ENCODE results near the gene DROSHA. TPM values are rescaled to one million over a fixed set of nuclear protein-coding genes. Genes with fewer than 3 reads are reported as not detected.
"Not testable (repeated sequence)": the region's sequence is repeated elsewhere in the genome, so short reads cannot be mapped to it uniquely, and the experiment has no call there.

Gene DROSHA
- total RNA-seq, 1 experiment from 2014 or later = 57.7 TPM

DNA sequence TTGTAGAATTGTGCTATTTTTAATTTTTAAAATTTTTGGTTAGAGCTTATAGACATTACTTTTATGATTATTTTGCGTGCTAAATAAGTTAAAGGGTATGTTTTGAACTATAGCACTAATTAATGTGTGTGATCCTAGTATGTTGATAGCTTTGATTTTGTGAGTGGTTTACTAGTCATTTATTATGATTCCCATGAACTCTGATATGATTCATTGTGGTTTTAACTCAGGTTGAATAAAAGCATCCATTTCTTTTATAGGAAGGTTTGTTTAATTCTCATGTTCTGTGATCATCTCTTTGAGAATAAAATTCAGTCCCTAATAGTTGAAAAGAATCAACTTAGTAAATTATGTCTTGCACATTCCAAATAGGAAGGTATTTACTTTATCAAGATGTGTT, 22.7 kb upstream of the DROSHA start:
- H3K27me3 Mint-ChIP-seq (ENCODE audit: insufficient read depth, unreplicated experiment) = no peaks in the 10 kb centered on the region
- H3K9me3 Mint-ChIP-seq (ENCODE audit: unreplicated experiment) = no peaks in the 10 kb centered on the region
- BruUV-seq (replicated peaks) = no TSS peak
- no peak overlapping the region for H3K4me3 Mint-ChIP-seq (ENCODE audit: unreplicated experiment)
- POLR2A ChIA-PET = no interaction called here
- TF ChIP-seq, protein P1, sequence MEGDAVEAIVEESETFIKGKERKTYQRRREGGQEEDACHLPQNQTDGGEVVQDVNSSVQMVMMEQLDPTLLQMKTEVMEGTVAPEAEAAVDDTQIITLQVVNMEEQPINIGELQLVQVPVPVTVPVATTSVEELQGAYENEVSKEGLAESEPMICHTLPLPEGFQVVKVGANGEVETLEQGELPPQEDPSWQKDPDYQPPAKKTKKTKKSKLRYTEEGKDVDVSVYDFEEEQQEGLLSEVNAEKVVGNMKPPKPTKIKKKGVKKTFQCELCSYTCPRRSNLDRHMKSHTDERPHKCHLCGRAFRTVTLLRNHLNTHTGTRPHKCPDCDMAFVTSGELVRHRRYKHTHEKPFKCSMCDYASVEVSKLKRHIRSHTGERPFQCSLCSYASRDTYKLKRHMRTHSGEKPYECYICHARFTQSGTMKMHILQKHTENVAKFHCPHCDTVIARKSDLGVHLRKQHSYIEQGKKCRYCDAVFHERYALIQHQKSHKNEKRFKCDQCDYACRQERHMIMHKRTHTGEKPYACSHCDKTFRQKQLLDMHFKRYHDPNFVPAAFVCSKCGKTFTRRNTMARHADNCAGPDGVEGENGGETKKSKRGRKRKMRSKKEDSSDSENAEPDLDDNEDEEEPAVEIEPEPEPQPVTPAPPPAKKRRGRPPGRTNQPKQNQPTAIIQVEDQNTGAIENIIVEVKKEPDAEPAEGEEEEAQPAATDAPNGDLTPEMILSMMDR (IDR thresholded peaks at IDR 0.05; ENCODE audit: unreplicated experiment) = no peak
- H3K27ac Mint-ChIP-seq (ENCODE audit: low read depth, unreplicated experiment) = no peak overlapping the region
- intact Hi-C loops (cut with micrococcal nuclease) = no loop called here
- CTCF ChIA-PET = interaction anchor here (1.2 kb wide), 1 partner anchor 16 kb away, joined by 3 read pairs; no protein-coding TSS in a partner anchor
- no peaks in the 10 kb centered on the region for H3K4me1 Mint-ChIP-seq (ENCODE audit: insufficient read depth, unreplicated experiment)
- no peak for DNase-seq (ENCODE audit: unreplicated experiment)
- peaks cover 56% of the 10 kb centered on the region for H3K36me3 Mint-ChIP-seq (ENCODE audit: insufficient read depth, unreplicated experiment)

DNA sequence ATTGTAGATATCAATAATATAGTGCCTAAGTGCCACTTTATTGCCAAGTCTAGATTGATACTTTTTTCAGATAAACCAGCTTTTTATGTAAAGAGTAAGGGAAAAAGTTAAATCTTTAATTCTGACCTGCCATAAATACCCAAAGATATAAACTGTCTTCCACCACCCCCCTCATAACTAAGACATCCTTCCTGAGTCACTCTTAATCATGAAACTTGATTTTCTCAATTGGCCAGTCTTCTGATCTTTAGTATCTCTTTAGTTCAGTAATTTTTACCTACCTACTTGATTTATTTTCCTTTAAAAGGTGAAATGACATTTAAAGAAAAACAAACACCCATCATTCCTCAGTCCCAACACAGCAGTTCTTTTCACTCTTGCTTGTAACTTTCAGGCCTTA, 22.0 kb upstream of the DROSHA start:
- TF ChIP-seq, protein P1 (IDR thresholded peaks at IDR 0.05; ENCODE audit: unreplicated experiment) = no peak

DNA sequence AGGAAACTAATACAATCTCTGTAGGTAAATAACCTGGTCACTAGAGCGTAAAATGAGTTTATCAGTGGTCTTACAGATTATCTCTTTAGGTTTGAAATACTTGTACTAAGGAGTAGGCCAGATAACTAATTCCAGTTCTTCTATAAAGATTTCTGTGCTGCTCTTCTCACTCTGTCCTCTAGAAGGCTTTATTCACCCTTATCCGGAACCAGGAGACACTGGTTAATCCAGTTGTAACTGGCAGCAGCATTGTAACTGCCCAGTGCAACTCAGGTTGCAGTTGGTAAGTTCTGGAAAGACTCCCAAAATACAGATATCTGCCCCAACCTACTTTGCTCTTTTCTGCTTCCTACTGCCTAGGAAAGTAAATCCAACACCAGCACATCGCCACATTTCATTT, 20.0 kb upstream of the DROSHA start:
- no peak for DNase-seq (ENCODE audit: unreplicated experiment)

More for the DNA sequence above, 22.0 kb upstream of the DROSHA start:
- Mint-ChIP-seq H3K36me3 (ENCODE audit: insufficient read depth, unreplicated experiment) (peaks cover 63% of the 10 kb centered on the region), H3K9me3 (ENCODE audit: unreplicated experiment) (no peaks in the 10 kb centered on the region), H3K4me3 (ENCODE audit: unreplicated experiment) (no peak overlapping the region), H3K27ac (ENCODE audit: low read depth, unreplicated experiment) (no peak overlapping the region), H3K4me1 (ENCODE audit: insufficient read depth, unreplicated experiment) (no peaks in the 10 kb centered on the region), H3K27me3 (ENCODE audit: insufficient read depth, unreplicated experiment) (no peaks in the 10 kb centered on the region)
- ChIA-PET CTCF (interaction anchor here (0.6 to 1.2 kb wide), 2 partner anchors 17 to 774 kb away, joined by 3 read pairs; no protein-coding TSS in a partner anchor), POLR2A (no interaction called here)
- intact Hi-C loops (cut with micrococcal nuclease) = no loop called here
- BruUV-seq (replicated peaks) = no TSS peak
- no peak for DNase-seq (ENCODE audit: unreplicated experiment)

DNA sequence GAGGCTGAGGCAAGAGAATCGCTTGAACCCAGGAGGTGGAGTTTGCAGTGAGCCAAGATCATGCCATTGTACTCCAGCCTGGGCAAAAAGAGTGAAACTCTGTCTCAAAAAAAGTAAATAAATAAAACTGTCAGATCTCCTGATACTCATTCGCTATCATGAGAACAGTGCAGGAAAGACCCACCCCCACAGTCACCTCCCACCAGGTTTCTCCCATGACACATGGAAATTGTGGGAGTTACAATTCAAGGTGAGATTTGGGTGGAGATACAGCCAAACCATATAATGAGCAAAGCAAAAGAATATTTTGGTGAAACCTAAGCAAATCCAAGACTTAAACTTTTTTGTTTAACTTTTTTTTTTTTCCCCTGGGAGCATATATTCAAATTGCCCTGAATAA, 17.2 kb upstream of the DROSHA start:
- H3K36me3 Mint-ChIP-seq (ENCODE audit: insufficient read depth, unreplicated experiment) = peaks cover 86% of the 10 kb centered on the region
- H3K4me3 Mint-ChIP-seq (ENCODE audit: unreplicated experiment); BruUV-seq (replicated peaks); intact Hi-C loops (cut with micrococcal nuclease); POLR2A ChIA-PET; CTCF ChIA-PET; DNase-seq (ENCODE audit: unreplicated experiment); H3K4me1 Mint-ChIP-seq (ENCODE audit: insufficient read depth, unreplicated experiment); H3K9me3 Mint-ChIP-seq (ENCODE audit: unreplicated experiment); H3K27me3 Mint-ChIP-seq (ENCODE audit: insufficient read depth, unreplicated experiment); H3K27ac Mint-ChIP-seq (ENCODE audit: low read depth, unreplicated experiment): not testable (repeated sequence)

More for the DNA sequence above, 20.0 kb upstream of the DROSHA start:
- no peak overlapping the region for H3K4me3 Mint-ChIP-seq (ENCODE audit: unreplicated experiment)
- no TSS peak for BruUV-seq (replicated peaks)
- no peaks in the 10 kb centered on the region for H3K9me3 Mint-ChIP-seq (ENCODE audit: unreplicated experiment)
- no peak overlapping the region for H3K27ac Mint-ChIP-seq (ENCODE audit: low read depth, unreplicated experiment)
- TF ChIP-seq, protein P1 (IDR thresholded peaks at IDR 0.05; ENCODE audit: unreplicated experiment) = no peak
- no peaks in the 10 kb centered on the region for H3K4me1 Mint-ChIP-seq (ENCODE audit: insufficient read depth, unreplicated experiment)
- CTCF ChIA-PET = interaction anchor here (0.6 kb wide), 2 partner anchors 32 to 87 kb away, joined by 3 to 7 read pairs; no protein-coding TSS in a partner anchor
- H3K36me3 Mint-ChIP-seq (ENCODE audit: insufficient read depth, unreplicated experiment) = peaks cover 81% of the 10 kb centered on the region
- intact Hi-C loops (cut with micrococcal nuclease) = no loop called here
- H3K27me3 Mint-ChIP-seq (ENCODE audit: insufficient read depth, unreplicated experiment) = no peaks in the 10 kb centered on the region
- POLR2A ChIA-PET = interaction anchor here (0.8 to 1.1 kb wide), 2 partner anchors 11 to 20 kb away, joined by 3 to 7 read pairs; partner anchors contain the start of genes C5orf22 and DROSHA

DNA sequence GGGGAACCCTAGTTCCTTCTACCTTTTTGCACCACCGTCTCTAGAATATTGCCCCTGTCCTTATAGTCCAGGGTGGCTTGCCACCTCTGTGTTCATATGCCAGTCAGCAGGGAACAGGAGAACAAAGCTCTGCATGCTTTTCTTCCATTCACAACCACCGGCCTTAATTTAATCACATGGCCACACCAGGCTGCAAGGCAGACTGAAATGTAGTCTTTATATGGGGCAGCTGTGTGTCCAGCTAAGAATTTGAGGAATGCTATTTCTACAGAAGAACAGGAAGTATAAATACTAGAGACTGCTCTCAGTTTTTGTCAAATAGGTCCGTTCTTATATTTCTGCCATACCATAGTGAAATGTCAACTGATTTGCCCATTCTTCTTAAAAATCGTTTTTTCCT, 6.0 kb upstream of the DROSHA start:
- POLR2A ChIA-PET = no interaction called here
- BruUV-seq (replicated peaks) = no TSS peak
- no peaks in the 10 kb centered on the region for H3K9me3 Mint-ChIP-seq (ENCODE audit: unreplicated experiment)

More for the DNA sequence above, 6.0 kb upstream of the DROSHA start:
- Mint-ChIP-seq H3K27me3 (ENCODE audit: insufficient read depth, unreplicated experiment) (no peaks in the 10 kb centered on the region), H3K4me3 (ENCODE audit: unreplicated experiment) (no peak overlapping the region), H3K36me3 (ENCODE audit: insufficient read depth, unreplicated experiment) (peaks cover 83% of the 10 kb centered on the region), H3K4me1 (ENCODE audit: insufficient read depth, unreplicated experiment) (peaks cover 7% of the 10 kb centered on the region), H3K27ac (ENCODE audit: low read depth, unreplicated experiment) (no peak overlapping the region)
- intact Hi-C loops (cut with micrococcal nuclease) = no loop called here
- no peak for DNase-seq (ENCODE audit: unreplicated experiment)
- TF ChIP-seq, protein P1 (IDR thresholded peaks at IDR 0.05; ENCODE audit: unreplicated experiment) = no peak
- CTCF ChIA-PET = interaction anchor here (1.0 kb wide), 1 partner anchor 398 kb away, joined by 3 read pairs; no protein-coding TSS in a partner anchor

Measured in MCF 10A (cell line).